Aorta (tissue), 5 donors: Measurements from ENCODE around the gene ARHGAP4. TPM values are rescaled to one million over a fixed set of nuclear protein-coding genes. Genes with fewer than 3 reads are reported as not detected.
A peak's percentile ranks its signal among the peaks of the same experiment; 100 is the strongest.

ENCODE experiments used
- ATAC-seq: fragments of 200-7000 bp; cut with Tn5 transposase; one replicate; pipeline ENCODE4 v1.9.1; 2022; ENCODE audit warnings: moderate library complexity; ENCODE audit not compliant: low FRiP score
- DNase-seq, 2 donors: peaks; one replicate each; pipeline ENCODE4 v3.0.0-alpha.2; 2020
- H3K27ac ChIP-seq, 2 donors: one replicate each; pipeline ENCODE4 v1.5.1; 2013; ENCODE audit warnings: low read length in 2 of 2, mild to moderate bottlenecking in 2 of 2, moderate library complexity in 2 of 2, control low read depth in 1 of 2, inconsistent platforms in 1 of 2, low read depth in 1 of 2
- H3K27me3 ChIP-seq, 2 donors: one replicate each; pipeline ENCODE4 v1.6.1; 2013; ENCODE audit warnings: control low read depth in 1 of 2, low read length in 1 of 2, mild to moderate bottlenecking in 1 of 2, moderate library complexity in 1 of 2; ENCODE audit not compliant: insufficient read depth in 2 of 2, control insufficient read depth in 1 of 2
- H3K36me3 ChIP-seq, 2 donors: one replicate each; pipeline ENCODE4 v1.6.1; 2013; ENCODE audit warnings: control low read depth in 1 of 2, low read length in 1 of 2, mild to moderate bottlenecking in 1 of 2; ENCODE audit not compliant: insufficient read depth in 2 of 2, control insufficient read depth in 1 of 2
- H3K4me1 ChIP-seq, 2 donors: one replicate each; pipeline ENCODE4 v1.6.1; 2013; ENCODE audit warnings: low read length in 2 of 2, control low read depth in 1 of 2, mild to moderate bottlenecking in 1 of 2, moderate library complexity in 1 of 2; ENCODE audit not compliant: insufficient read depth in 2 of 2, control insufficient read depth in 1 of 2
- H3K4me3 ChIP-seq, 2 donors: one replicate each; pipeline ENCODE4 v1.5.1; 2013; ENCODE audit warnings: low read length in 2 of 2, control low read depth in 1 of 2, mild to moderate bottlenecking in 1 of 2
- H3K9me3 ChIP-seq: one replicate; pipeline ENCODE4 v1.6.1; 2013; ENCODE audit warnings: mild to moderate bottlenecking, low read length; ENCODE audit not compliant: control insufficient read depth
- WGBS, 2 donors: extraction: QIAGEN DNeasy Blood & Tissue Kit; methylation state at CpG; one replicate each; pipeline ENCODE4 v1.1.7; 2013; 5-methylcytosine and 5-hydroxymethylcytosine counted together
- intact Hi-C, 2 donors: fragments of 100-400 bp; cut with DNase I; formaldehyde crosslinking; loops; one replicate each; pipeline versions ENCODE4 v1.14.2 to v1.15.0; 2022
- polyA plus RNA-seq, 2 donors: library from polyadenylated mRNA; stranded (reverse); fragments of 200-250 nt; gene quantifications; one replicate each; pipeline ENCODE4 v1.2.3, GENCODE V29; 2013
- total RNA-seq, 2 donors: library from RNA; stranded (reverse); fragmentation: NEBNext Ultra II Directional; extraction: Animal tissue kit (Norgen Biotek cat#: 25700); gene quantifications; one replicate each; pipeline ENCODE4 v1.2.1, GENCODE V29; 2021
- donor health status: healthy with polysubstance abuse.
- donor health status: Bipolar disorder and iron deficiency.
- donor health status: DM: no; HTN: no; CAD: no.
- donor health status: DM: no; HTN: no; CAD: no.
- donor health status: DM: yes; HTN: yes; CAD: no.

ARHGAP4 gene
- total and polyA plus RNA-seq, 4 donors, result 13.5 to 81.3 (median 34.0) TPM

- DNase-seq, result no peak
- Histone ChIP-seq H3K4me1 (no peaks in the 10 kb centered on the region), H3K27ac (no peak overlapping the region), H3K36me3 (no peaks in the 10 kb centered on the region), H3K27me3 (no peaks in the 10 kb centered on the region), H3K4me3 (no peak overlapping the region), H3K9me3 (no peaks in the 10 kb centered on the region)
- 91 to 92% methylated on average over 25 to 28 of the region's 28 CpGs for WGBS, 2 donors
- no peak for ATAC-seq
- intact Hi-C loops, result loop anchor here (2.0 to 10.0 kb wide), 4 partner anchors 187 to 997 kb away; partner anchors contain the start of gene PLXNB3 (in 2 of the 2)
Measured at GRCh38 chrX:153951683-153952372, 25.8 kb upstream of the ARHGAP4 start.

GRCh38 chrX:153950127-153950526, 24.1 kb upstream of the ARHGAP4 start:
- H3K27ac ChIP-seq, result no peak overlapping the region
- no peak overlapping the region for H3K4me3 ChIP-seq
- no peaks in the 10 kb centered on the region for H3K4me1 ChIP-seq
- intact Hi-C loops, result loop anchor here (5.0 to 10.0 kb wide), 3 partner anchors 188 to 995 kb away; partner anchors contain the start of gene PLXNB3 (in 1 of the 2)
- H3K36me3 ChIP-seq, result no peaks in the 10 kb centered on the region
- H3K27me3 ChIP-seq, result no peaks in the 10 kb centered on the region
- ATAC-seq (no peak), DNase-seq (no peak)
- WGBS, 2 donors, result 84 to 88% methylated on average over 19 of the region's 19 CpGs
- H3K9me3 ChIP-seq, result no peaks in the 10 kb centered on the region

- Histone ChIP-seq H3K4me3 (no peak overlapping the region), H3K27me3 (no peaks in the 10 kb centered on the region), H3K27ac (no peak overlapping the region), H3K36me3 (no peaks in the 10 kb centered on the region), H3K9me3 (no peaks in the 10 kb centered on the region), H3K4me1 (no peaks in the 10 kb centered on the region)
- DNase-seq, result no peak
- ATAC-seq, result no peak
- intact Hi-C loops, result loop anchor here in 1 of 2 donors (10.0 kb wide), 1 partner anchor 984 kb away; no protein-coding TSS in a partner anchor
- 77 to 85% methylated on average over 27 to 30 of the region's 30 CpGs for WGBS, 2 donors
Measured at GRCh38 chrX:153948847-153949805, 23.1 kb upstream of the ARHGAP4 start.

GRCh38 chrX:153948002-153948466, 22.0 kb upstream of the ARHGAP4 start:
- intact Hi-C loops, result loop anchor here in 1 of 2 donors (10.0 kb wide), 1 partner anchor 983 kb away; no protein-coding TSS in a partner anchor
- Histone ChIP-seq H3K27ac (no peak overlapping the region), H3K27me3 (no peaks in the 10 kb centered on the region), H3K4me1 (no peaks in the 10 kb centered on the region), H3K9me3 (no peaks in the 10 kb centered on the region), H3K4me3 (no peak overlapping the region), H3K36me3 (no peaks in the 10 kb centered on the region)
- DNase-seq (no peak), ATAC-seq (no peak)
- 79 to 81% methylated on average over 10 of the region's 10 CpGs for WGBS, 2 donors

GRCh38 chrX:153947009-153947769, 21.1 kb upstream of the ARHGAP4 start:
- Histone ChIP-seq H3K36me3 (no peaks in the 10 kb centered on the region), H3K27me3 (no peaks in the 10 kb centered on the region), H3K27ac (no peak overlapping the region), H3K4me3 (no peak overlapping the region), H3K4me1 (no peaks in the 10 kb centered on the region), H3K9me3 (no peaks in the 10 kb centered on the region)
- DNase-seq (peak; percentile 85 to 90), ATAC-seq (peak; percentile 77)
- 41 to 62% methylated on average over 19 of the region's 19 CpGs for WGBS, 2 donors
- intact Hi-C loops, result loop anchor here in 1 of 2 donors (10.0 kb wide), 1 partner anchor 982 kb away; no protein-coding TSS in a partner anchor

GRCh38 chrX:153945956-153946943, 20.2 kb upstream of the ARHGAP4 start:
- no peak overlapping the region for H3K27ac ChIP-seq
- ATAC-seq (no peak), DNase-seq (no peak)
- no peaks in the 10 kb centered on the region for H3K36me3 ChIP-seq
- H3K9me3 ChIP-seq, result no peaks in the 10 kb centered on the region
- 79 to 87% methylated on average over 24 of the region's 24 CpGs for WGBS, 2 donors
- intact Hi-C loops, result loop anchor here in 1 of 2 donors (10.0 kb wide), 1 partner anchor 981 kb away; no protein-coding TSS in a partner anchor
- no peaks in the 10 kb centered on the region for H3K4me1 ChIP-seq
- H3K4me3 ChIP-seq, result no peak overlapping the region
- no peaks in the 10 kb centered on the region for H3K27me3 ChIP-seq

GRCh38 chrX:153944800-153945150, 18.7 kb upstream of the ARHGAP4 start:
- 53 to 62% methylated on average over 6 of the region's 6 CpGs for WGBS, 2 donors
- intact Hi-C loops, result loop anchor here in 1 of 2 donors (10.0 kb wide), 1 partner anchor 980 kb away; no protein-coding TSS in a partner anchor
- Histone ChIP-seq H3K9me3 (no peaks in the 10 kb centered on the region), H3K27me3 (no peaks in the 10 kb centered on the region), H3K4me3 (no peak overlapping the region), H3K4me1 (no peaks in the 10 kb centered on the region), H3K36me3 (no peaks in the 10 kb centered on the region), H3K27ac (no peak overlapping the region)
- ATAC-seq, result no peak
- DNase-seq, result no peak
